Measurements from ENCODE around the gene FCRL6. TPM values are rescaled to one million over a fixed set of nuclear protein-coding genes. Genes with fewer than 3 reads are reported as not detected.

Gene FCRL6
- polyA plus RNA-seq, 1 donor (not counting 4 experiments of a cell fraction or from before 2014, with no cell fraction given), result not detected

- TF ChIP-seq CTCF (optimal IDR thresholded peaks at IDR 0.05 in 1 of 3, IDR thresholded peaks at IDR 0.05 in 1 of 3, conservative IDR thresholded peaks at IDR 0.05 in 1 of 3; ENCODE audit: extremely low read depth in 1 of 3, insufficient read depth in 2 of 3, low read length in 3 of 3) (no peak), EZH2 (IDR thresholded peaks at IDR 0.05; ENCODE audit: low read length) (no peak)
- no peak for FAIRE-seq
- H3K27me3 ChIP-seq (ENCODE audit: control insufficient read depth, extremely low read depth, insufficient read depth, low read length), result no peaks in the 10 kb centered on the region
- no peak overlapping the region for H3K27ac ChIP-seq (ENCODE audit: control insufficient read depth, insufficient read depth, low read length)
- no peak for DNase-seq (ENCODE audit: low read depth, low spot score)
- no peaks in the 10 kb centered on the region for H3K79me2 ChIP-seq (ENCODE audit: control insufficient read depth, insufficient read depth, low read length)
- no peaks in the 10 kb centered on the region for H3K9me3 ChIP-seq (ENCODE audit: control insufficient read depth, low read depth, low read length)
- no peak overlapping the region for H3K4me3 ChIP-seq (ENCODE audit: control insufficient read depth in 2 of 3, extremely low read depth in 1 of 3, insufficient read depth in 2 of 3, low read depth in 1 of 3, low read length in 3 of 3)
- dilution Hi-C loops (cut with MboI; ENCODE audit: extremely low pct_ligation_motif_present, low sequenced_read_pairs), result no loop called here
- H3K4me2 ChIP-seq (ENCODE audit: control insufficient read depth, extremely low read depth, insufficient read depth, low read depth, low read length), result no peak overlapping the region
- no peak overlapping the region for H3K9ac ChIP-seq (ENCODE audit: control insufficient read depth, extremely low read depth, insufficient read depth, low read length)
- H3K36me3 ChIP-seq (ENCODE audit: control insufficient read depth in 2 of 2, extremely low read depth in 1 of 2, insufficient read depth in 2 of 2, low read length in 2 of 2), result no peaks in the 10 kb centered on the region
- no peaks in the 10 kb centered on the region for H3K9me1 ChIP-seq (ENCODE audit: control insufficient read depth, extremely low read depth, insufficient read depth, low read length)
- H2AFZ ChIP-seq (ENCODE audit: control insufficient read depth, low read length), result no peak overlapping the region
- no peaks in the 10 kb centered on the region for H4K20me1 ChIP-seq (ENCODE audit: control insufficient read depth, extremely low read depth, insufficient read depth, low read length)
- H3K4me1 ChIP-seq (ENCODE audit: control insufficient read depth, extremely low read depth, insufficient read depth, low read length), result no peaks in the 10 kb centered on the region
These were observed 46.6 kb upstream of the FCRL6 start for GRCh38 chr1:159755451-159756007.

GRCh38 chr1:159756397-159756796 is 45.8 kb upstream of the FCRL6 start:
- Histone ChIP-seq H3K27me3 (ENCODE audit: control insufficient read depth, extremely low read depth, insufficient read depth, low read length) (no peaks in the 10 kb centered on the region), H4K20me1 (ENCODE audit: control insufficient read depth, extremely low read depth, insufficient read depth, low read length) (no peaks in the 10 kb centered on the region), H2AFZ (ENCODE audit: control insufficient read depth, low read length) (no peak overlapping the region), H3K9ac (ENCODE audit: control insufficient read depth, extremely low read depth, insufficient read depth, low read length) (no peak overlapping the region), H3K4me2 (ENCODE audit: control insufficient read depth, extremely low read depth, insufficient read depth, low read depth, low read length) (no peak overlapping the region), H3K9me3 (ENCODE audit: control insufficient read depth, low read depth, low read length) (no peaks in the 10 kb centered on the region), H3K79me2 (ENCODE audit: control insufficient read depth, insufficient read depth, low read length) (no peaks in the 10 kb centered on the region), H3K4me1 (ENCODE audit: control insufficient read depth, extremely low read depth, insufficient read depth, low read length) (no peaks in the 10 kb centered on the region), H3K36me3 (ENCODE audit: control insufficient read depth in 2 of 2, extremely low read depth in 1 of 2, insufficient read depth in 2 of 2, low read length in 2 of 2) (no peaks in the 10 kb centered on the region), H3K27ac (ENCODE audit: control insufficient read depth, insufficient read depth, low read length) (no peak overlapping the region), H3K9me1 (ENCODE audit: control insufficient read depth, extremely low read depth, insufficient read depth, low read length) (no peaks in the 10 kb centered on the region), H3K4me3 (ENCODE audit: control insufficient read depth in 2 of 3, extremely low read depth in 1 of 3, insufficient read depth in 2 of 3, low read depth in 1 of 3, low read length in 3 of 3) (no peak overlapping the region)
- dilution Hi-C loops (cut with MboI; ENCODE audit: extremely low pct_ligation_motif_present, low sequenced_read_pairs), result no loop called here
- FAIRE-seq (no peak), DNase-seq (ENCODE audit: low read depth, low spot score) (no peak)
- TF ChIP-seq EZH2 (IDR thresholded peaks at IDR 0.05; ENCODE audit: low read length) (no peak), CTCF (optimal IDR thresholded peaks at IDR 0.05 in 1 of 3, IDR thresholded peaks at IDR 0.05 in 1 of 3, conservative IDR thresholded peaks at IDR 0.05 in 1 of 3; ENCODE audit: extremely low read depth in 1 of 3, insufficient read depth in 2 of 3, low read length in 3 of 3) (no peak)
